ENCODE results near the gene LAMA1.

The LAMA1 gene

DNA sequence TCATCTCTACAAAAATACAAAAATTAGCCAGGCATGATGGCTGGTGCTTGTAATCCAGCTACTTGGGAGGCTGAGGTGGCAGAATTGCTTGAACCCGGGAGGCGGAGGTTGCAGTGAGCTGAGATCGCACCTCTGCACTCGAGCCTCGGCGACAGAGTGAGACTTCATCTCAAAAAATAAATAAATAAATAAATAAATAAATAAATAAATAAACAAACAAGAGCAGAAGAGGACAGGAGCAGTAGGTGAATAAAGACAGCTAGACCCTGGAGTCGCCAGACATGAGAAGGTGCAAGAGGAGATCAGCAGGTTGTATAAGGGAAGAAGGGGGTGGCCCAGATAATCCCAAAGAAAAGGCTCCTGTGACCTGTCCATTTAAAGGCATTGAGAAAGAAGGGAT lies 12.3 kb downstream of the LAMA1 start:
- no peak for DNase-seq (ENCODE audit: low spot score)

GRCh38 chr18:7104649-7105048 lies 12.9 kb downstream of the LAMA1 start:
- DNase-seq (ENCODE audit: low spot score): no peak

- DNase-seq (ENCODE audit: low spot score): no peak
These were observed 15.5 kb downstream of the LAMA1 start for GRCh38 chr18:7102131-7102530.

DNA sequence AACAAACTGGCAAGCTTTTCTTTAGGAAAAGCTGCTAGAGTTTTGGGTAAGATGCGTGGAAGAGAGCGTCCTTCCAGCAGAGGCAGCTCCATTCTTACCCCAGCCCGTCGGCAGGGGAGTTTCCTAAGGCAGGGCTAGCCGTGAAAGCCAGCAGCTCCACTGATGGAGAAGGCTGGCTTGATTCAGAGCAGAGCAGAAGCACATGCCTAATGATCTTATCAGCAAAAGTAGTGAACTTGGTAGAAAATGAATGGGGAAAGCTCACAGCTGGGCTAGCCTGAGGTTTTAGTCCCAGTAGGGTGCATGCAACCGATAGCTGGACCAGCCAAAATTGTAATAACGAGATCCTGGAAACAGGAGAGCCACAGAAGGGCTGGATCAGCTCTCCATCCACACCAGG lies 20.8 kb downstream of the LAMA1 start:
- DNase-seq (ENCODE audit: low spot score): no peak

- no peak for DNase-seq (ENCODE audit: low spot score)
These were observed 23.2 kb downstream of the LAMA1 start for GRCh38 chr18:7094427-7094826.

DNA sequence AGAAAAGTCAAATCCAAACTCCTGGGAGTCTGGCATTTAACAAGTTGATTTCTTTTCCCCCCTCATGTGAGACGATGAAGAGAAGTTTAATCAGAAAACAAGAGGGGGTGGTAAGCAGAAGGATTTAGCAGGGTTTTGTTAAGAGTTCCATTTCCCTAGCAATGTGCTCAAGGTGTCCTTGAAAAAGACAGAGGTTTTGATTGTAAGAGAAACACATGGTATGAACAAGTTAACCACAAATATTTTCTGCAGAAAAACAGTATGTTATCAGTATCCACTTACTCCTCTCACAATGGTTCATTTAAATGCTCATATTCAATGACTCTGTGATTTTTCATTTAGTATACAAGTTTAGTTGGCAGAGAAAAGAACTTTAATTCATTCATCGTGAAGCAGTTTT lies 26.8 kb downstream of the LAMA1 start:
- no peak for DNase-seq (ENCODE audit: low spot score)

GRCh38 chr18:7089369-7089768 lies 28.2 kb downstream of the LAMA1 start:
- DNase-seq (ENCODE audit: low spot score): no peak

DNA sequence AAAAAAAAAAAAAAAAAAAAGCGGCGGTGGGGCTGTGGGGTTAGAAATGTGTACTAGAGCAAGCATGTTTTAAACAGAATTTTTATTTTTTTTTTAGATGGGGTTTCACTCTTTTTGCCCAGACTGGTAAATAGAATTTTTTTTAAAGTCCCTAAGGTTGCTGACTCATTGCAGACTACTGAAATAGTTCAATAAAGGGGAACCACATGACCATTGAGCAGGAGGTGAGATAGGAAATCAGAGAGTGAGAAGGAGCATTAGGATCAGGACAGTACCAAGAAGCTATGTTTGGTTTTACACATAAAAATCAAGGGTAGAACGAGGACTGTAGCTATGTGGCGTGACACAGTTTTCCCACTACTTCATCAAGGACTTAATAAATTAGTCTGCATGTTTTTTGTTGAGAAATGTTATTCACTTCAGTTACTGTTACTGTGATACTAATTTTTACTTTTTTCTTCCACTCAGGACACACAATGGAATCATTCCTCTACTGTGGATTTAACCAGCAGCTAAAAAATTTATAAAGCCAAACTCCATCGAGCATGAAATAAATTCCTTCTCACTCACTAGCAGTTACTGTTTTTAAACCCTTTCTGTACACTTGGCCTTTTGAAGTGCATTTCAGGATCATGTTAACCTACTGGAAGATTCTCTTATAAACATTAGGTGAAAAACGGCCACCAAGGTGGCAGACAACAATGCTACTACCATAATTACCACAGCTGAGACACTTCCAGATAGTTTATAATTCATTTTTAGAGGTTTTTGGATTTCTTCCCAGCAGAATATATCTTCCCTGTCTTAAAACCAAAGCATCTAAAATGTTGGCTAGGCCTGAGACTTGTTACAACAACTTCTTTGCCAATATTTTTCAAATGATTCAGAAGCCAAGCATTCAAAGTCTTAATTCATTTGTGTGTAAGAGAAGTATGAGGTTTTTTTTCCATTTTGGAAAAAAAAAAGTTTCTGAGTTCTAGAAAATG lies 33.2 kb downstream of the LAMA1 start:
- DNase-seq (ENCODE audit: low spot score): no peak

- DNase-seq (ENCODE audit: low spot score): no peak
These were observed 34.9 kb downstream of the LAMA1 start for GRCh38 chr18:7082671-7083070.

- DNase-seq (ENCODE audit: low spot score): no peak
These were observed 38.4 kb downstream of the LAMA1 start for GRCh38 chr18:7079231-7079630.

- no peak for DNase-seq (ENCODE audit: low spot score)
These were observed 45.0 kb downstream of the LAMA1 start for GRCh38 chr18:7072593-7072992.

DNA sequence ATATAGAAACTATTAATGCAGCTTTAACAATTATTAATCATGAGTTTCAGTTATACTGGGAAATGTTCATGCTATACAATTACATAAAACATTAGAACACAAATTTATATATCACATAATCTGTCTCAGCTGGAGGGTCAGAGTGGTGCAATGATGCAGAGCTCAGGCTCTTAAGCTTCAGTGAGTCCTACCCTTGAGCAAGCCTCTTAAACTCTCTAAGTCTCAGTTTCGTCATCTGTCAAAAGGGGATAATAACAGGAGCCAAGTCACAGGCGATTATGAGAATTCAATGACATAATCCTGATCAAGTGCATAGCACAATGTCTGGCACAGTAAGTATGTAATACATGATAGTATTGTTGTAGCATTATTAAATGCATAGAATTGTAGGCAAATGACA lies 46.0 kb downstream of the LAMA1 start:
- DNase-seq (ENCODE audit: low spot score): no peak

DNA sequence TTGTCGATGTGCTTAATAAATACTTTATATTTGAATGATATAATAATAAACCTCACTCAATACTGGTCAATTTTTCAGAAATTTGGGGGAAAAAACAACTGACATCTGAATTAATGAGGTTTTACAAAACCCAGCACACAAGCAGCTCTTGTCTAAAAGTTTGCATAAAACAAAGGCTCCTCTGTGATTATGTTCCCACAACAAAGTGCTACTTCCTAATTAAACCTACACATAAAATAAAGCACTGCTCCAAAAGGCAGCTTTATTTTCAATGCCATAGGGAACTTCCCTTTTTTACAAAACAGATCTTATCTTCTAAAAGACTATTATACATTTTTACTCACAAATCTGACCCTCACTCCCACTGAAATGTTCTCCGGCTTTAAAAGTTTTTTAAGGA lies 47.1 kb downstream of the LAMA1 start:
- no peak for DNase-seq (ENCODE audit: low spot score)

DNA sequence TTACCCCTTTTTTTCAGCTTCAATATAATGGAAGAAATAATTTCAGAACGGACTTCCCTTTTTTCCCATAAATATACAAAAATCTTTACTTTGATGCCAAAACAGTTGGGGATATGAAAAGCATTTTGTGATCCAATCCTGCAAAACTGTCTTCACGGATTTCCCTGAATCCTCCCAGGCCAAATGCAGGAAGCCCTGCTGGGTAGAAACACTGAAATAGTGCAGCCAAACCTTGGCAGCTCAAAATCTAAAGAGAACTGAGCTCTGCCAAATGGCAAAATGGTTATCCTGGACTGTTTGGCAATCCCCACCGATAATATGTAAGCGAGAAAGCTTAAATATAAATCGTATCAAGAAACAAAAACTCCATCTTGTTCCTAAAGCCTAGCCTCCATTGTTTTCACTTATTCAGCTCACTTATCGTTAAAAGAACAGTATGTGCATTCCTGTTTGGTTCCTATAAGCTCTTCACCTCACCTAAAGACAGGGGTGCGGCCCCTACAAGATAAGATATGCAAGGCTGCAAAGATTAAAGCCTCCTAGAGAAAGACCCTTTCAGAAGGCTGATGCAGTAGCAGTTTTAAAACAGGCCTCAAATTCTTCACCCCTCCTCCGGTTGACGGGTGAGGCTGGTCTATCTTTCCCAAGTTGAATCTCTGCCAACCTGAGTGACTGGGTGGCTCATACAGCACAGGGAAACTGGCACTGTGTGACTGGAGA lies 48.6 kb downstream of the LAMA1 start:
- DNase-seq (ENCODE audit: low spot score): no peak

- DNase-seq (ENCODE audit: low spot score): no peak
These were observed 50.5 kb downstream of the LAMA1 start for GRCh38 chr18:7066965-7067555.

DNA sequence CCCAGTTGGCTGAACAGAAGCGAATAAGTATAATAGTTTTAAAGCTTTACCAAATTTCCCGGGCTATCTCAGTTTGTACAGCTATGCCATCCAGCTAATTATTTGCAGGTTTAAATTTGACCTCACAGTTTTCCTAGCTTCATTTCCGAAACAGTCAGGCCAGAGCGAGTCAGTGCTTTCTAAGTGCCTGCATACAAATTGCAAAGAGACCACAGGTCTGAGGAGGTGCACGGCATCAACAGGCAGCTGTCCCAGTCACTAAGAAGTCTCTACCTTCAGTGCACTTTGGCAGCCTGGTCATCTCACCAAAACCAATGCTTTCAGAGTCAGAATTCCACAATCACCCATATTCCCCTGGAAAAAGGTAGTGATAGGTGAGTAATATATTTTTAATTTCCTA lies 51.9 kb downstream of the LAMA1 start:
- DNase-seq (ENCODE audit: low spot score): no peak

- no peak for DNase-seq (ENCODE audit: low spot score)
These were observed 53.3 kb downstream of the LAMA1 start for GRCh38 chr18:7064346-7064745.

DNA sequence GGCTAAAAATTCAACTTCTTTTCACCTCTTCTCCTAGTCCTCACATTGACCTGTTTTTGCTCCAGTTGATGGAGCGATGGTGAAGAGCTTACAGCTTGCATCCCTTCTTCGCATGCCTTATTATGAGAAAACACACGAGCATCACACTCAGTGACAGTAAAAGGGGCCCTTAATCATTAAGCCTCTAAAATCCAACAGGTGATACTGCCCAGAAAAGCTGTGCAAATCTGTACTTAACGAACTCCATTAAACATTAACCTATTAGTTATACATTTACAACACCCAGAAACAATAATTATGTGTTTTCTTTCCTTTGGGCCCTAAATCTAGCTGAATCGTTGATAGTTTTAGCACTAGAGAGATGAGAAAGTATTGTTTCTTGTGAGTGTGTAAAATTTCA lies 54.8 kb downstream of the LAMA1 start:
- DNase-seq (ENCODE audit: low spot score): no peak

- DNase-seq (ENCODE audit: low spot score): no peak
These were observed 55.4 kb downstream of the LAMA1 start for GRCh38 chr18:7062236-7062635.

- DNase-seq (ENCODE audit: low spot score): no peak
These were observed 58.3 kb downstream of the LAMA1 start for GRCh38 chr18:7059276-7059675.

- no peak for DNase-seq (ENCODE audit: low spot score)
These were observed 61.6 kb downstream of the LAMA1 start for GRCh38 chr18:7056026-7056425.

DNA sequence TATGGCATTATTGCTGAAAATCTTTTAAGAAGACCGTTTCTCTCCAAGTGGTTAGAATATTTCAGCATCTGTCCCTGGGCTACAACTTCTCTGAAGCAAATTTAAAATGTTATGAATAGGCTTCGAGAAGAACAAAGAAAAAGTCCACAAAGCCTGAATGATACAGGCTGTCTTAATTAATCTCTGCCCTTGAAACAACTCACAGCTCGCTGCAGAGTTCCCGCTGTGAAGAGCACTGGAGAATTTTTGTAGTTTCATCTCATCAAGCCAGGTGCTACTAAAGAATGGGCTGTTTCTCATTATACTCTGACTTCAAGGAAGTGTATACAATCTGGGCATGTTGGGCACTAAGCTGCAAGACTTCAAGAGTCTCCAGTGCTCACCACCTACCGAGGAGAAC lies 67.6 kb downstream of the LAMA1 start:
- DNase-seq (ENCODE audit: low spot score): no peak

- no peak for DNase-seq (ENCODE audit: low spot score)
These were observed 69.5 kb downstream of the LAMA1 start for GRCh38 chr18:7048081-7048480.

Measured in ecto neural progenitor cell (in vitro differentiated cells).